ENCODE data around the gene DUOXA2.

The DUOXA2 gene

GRCh38 chr15:45137703-45138102, 23.6 kb downstream of the DUOXA2 start:
- H3K56ac ChIP-seq (ENCODE audit: low read length) = no peak overlapping the region
- no peak overlapping the region for H3K4me3 ChIP-seq (ENCODE audit: low read length)
- H4K8ac ChIP-seq (ENCODE audit: low read depth, low read length) = no peak overlapping the region
- no peak overlapping the region for H3K23ac ChIP-seq (ENCODE audit: low read length)
- H3K36me3 ChIP-seq (ENCODE audit: control insufficient read depth, insufficient read depth, low read length) = no peaks in the 10 kb centered on the region
- H3K79me1 ChIP-seq (ENCODE audit: low read length) = no peaks in the 10 kb centered on the region
- H3K27ac ChIP-seq (ENCODE audit: low read depth, low read length) = no peak overlapping the region
- no peak overlapping the region for H2BK5ac ChIP-seq (ENCODE audit: low read length)
- H3K4me1 ChIP-seq (ENCODE audit: control insufficient read depth, low read depth, low read length) = no peaks in the 10 kb centered on the region
- no peak overlapping the region for H2AK5ac ChIP-seq (ENCODE audit: low read length)
- no peaks in the 10 kb centered on the region for H3K79me2 ChIP-seq (ENCODE audit: control insufficient read depth, insufficient read depth, low read length)
- no peak overlapping the region for H3K18ac ChIP-seq (ENCODE audit: low read length)
- no CpG with 5 or more reads among the region's 8 CpGs for WGBS (ENCODE audit: extremely low coverage, insufficient coverage, low lambda C conversion rate)
- peaks cover 24% of the 10 kb centered on the region for H3K27me3 ChIP-seq (ENCODE audit: insufficient read depth, low read length, poor library complexity)
- H3K9ac ChIP-seq (ENCODE audit: low read length) = no peak overlapping the region
- H3K4ac ChIP-seq (ENCODE audit: low read depth, low read length) = no peak overlapping the region
- DNase-seq = no peak
- no peak overlapping the region for H3K4me2 ChIP-seq (ENCODE audit: low read length)
- H2BK120ac ChIP-seq (ENCODE audit: low read depth, low read length) = no peak overlapping the region
- H2BK15ac ChIP-seq (replicated peaks; ENCODE audit: low read depth) = no peak overlapping the region
- H4K5ac ChIP-seq (ENCODE audit: low read length) = no peak overlapping the region

GRCh38 chr15:45138814-45139765, 25.0 kb downstream of the DUOXA2 start:
- peaks cover 13% of the 10 kb centered on the region for H3K27me3 ChIP-seq (ENCODE audit: insufficient read depth, low read length, poor library complexity)
- no peak overlapping the region for H2AK5ac ChIP-seq (ENCODE audit: low read length)
- no peak overlapping the region for H3K4me3 ChIP-seq (ENCODE audit: low read length)
- H3K79me1 ChIP-seq (ENCODE audit: low read length) = no peaks in the 10 kb centered on the region
- no peak overlapping the region for H3K4me2 ChIP-seq (ENCODE audit: low read length)
- H2BK120ac ChIP-seq (ENCODE audit: low read depth, low read length) = no peak overlapping the region
- H3K36me3 ChIP-seq (ENCODE audit: control insufficient read depth, insufficient read depth, low read length) = no peaks in the 10 kb centered on the region
- H3K9ac ChIP-seq (ENCODE audit: low read length) = no peak overlapping the region
- H3K4ac ChIP-seq (ENCODE audit: low read depth, low read length) = no peak overlapping the region
- no peak overlapping the region for H2BK5ac ChIP-seq (ENCODE audit: low read length)
- H2BK15ac ChIP-seq (replicated peaks; ENCODE audit: low read depth) = no peak overlapping the region
- H4K8ac ChIP-seq (ENCODE audit: low read depth, low read length) = no peak overlapping the region
- no peak overlapping the region for H3K18ac ChIP-seq (ENCODE audit: low read length)
- no peak for DNase-seq
- no peak overlapping the region for H3K27ac ChIP-seq (ENCODE audit: low read depth, low read length)
- H4K5ac ChIP-seq (ENCODE audit: low read length) = no peak overlapping the region
- no CpG with 5 or more reads among the region's 12 CpGs for WGBS (ENCODE audit: extremely low coverage, insufficient coverage, low lambda C conversion rate)
- no peaks in the 10 kb centered on the region for H3K79me2 ChIP-seq (ENCODE audit: control insufficient read depth, insufficient read depth, low read length)
- no peak overlapping the region for H3K56ac ChIP-seq (ENCODE audit: low read length)
- no peaks in the 10 kb centered on the region for H3K4me1 ChIP-seq (ENCODE audit: control insufficient read depth, low read depth, low read length)
- H3K23ac ChIP-seq (ENCODE audit: low read length) = no peak overlapping the region

- H2BK5ac ChIP-seq (ENCODE audit: low read length) = no peak overlapping the region
- H3K79me2 ChIP-seq (ENCODE audit: control insufficient read depth, insufficient read depth, low read length) = no peaks in the 10 kb centered on the region
- no peak overlapping the region for H3K18ac ChIP-seq (ENCODE audit: low read length)
- no peak overlapping the region for H3K56ac ChIP-seq (ENCODE audit: low read length)
- peaks cover 6% of the 10 kb centered on the region for H3K27me3 ChIP-seq (ENCODE audit: insufficient read depth, low read length, poor library complexity)
- H3K4me3 ChIP-seq (ENCODE audit: low read length) = no peak overlapping the region
- no peak overlapping the region for H2BK120ac ChIP-seq (ENCODE audit: low read depth, low read length)
- no peak overlapping the region for H3K4me2 ChIP-seq (ENCODE audit: low read length)
- H3K23ac ChIP-seq (ENCODE audit: low read length) = no peak overlapping the region
- DNase-seq = no peak
- H3K4ac ChIP-seq (ENCODE audit: low read depth, low read length) = no peak overlapping the region
- H3K27ac ChIP-seq (ENCODE audit: low read depth, low read length) = no peak overlapping the region
- WGBS (ENCODE audit: extremely low coverage, insufficient coverage, low lambda C conversion rate) = no CpG with 5 or more reads among the region's 6 CpGs
- no peaks in the 10 kb centered on the region for H3K36me3 ChIP-seq (ENCODE audit: control insufficient read depth, insufficient read depth, low read length)
- H3K79me1 ChIP-seq (ENCODE audit: low read length) = no peaks in the 10 kb centered on the region
- no peak overlapping the region for H4K5ac ChIP-seq (ENCODE audit: low read length)
- H3K4me1 ChIP-seq (ENCODE audit: control insufficient read depth, low read depth, low read length) = no peaks in the 10 kb centered on the region
- H3K9ac ChIP-seq (ENCODE audit: low read length) = no peak overlapping the region
- no peak overlapping the region for H2AK5ac ChIP-seq (ENCODE audit: low read length)
- no peak overlapping the region for H2BK15ac ChIP-seq (replicated peaks; ENCODE audit: low read depth)
- no peak overlapping the region for H4K8ac ChIP-seq (ENCODE audit: low read depth, low read length)
These were observed 25.6 kb downstream of the DUOXA2 start for GRCh38 chr15:45139770-45140169.

- WGBS (ENCODE audit: extremely low coverage, insufficient coverage, low lambda C conversion rate) = no CpG with 5 or more reads among the region's 10 CpGs
- Histone ChIP-seq H3K56ac (ENCODE audit: low read length) (no peak overlapping the region), H3K4me3 (ENCODE audit: low read length) (no peak overlapping the region), H3K27me3 (ENCODE audit: insufficient read depth, low read length, poor library complexity) (peaks cover 2% of the 10 kb centered on the region), H2BK5ac (ENCODE audit: low read length) (no peak overlapping the region), H3K27ac (ENCODE audit: low read depth, low read length) (no peak overlapping the region), H4K5ac (ENCODE audit: low read length) (no peak overlapping the region), H3K36me3 (ENCODE audit: control insufficient read depth, insufficient read depth, low read length) (no peaks in the 10 kb centered on the region), H3K79me1 (ENCODE audit: low read length) (no peaks in the 10 kb centered on the region), H3K4ac (ENCODE audit: low read depth, low read length) (no peak overlapping the region), H2BK120ac (ENCODE audit: low read depth, low read length) (no peak overlapping the region), H3K23ac (ENCODE audit: low read length) (no peak overlapping the region), H3K9ac (ENCODE audit: low read length) (no peak overlapping the region), H3K18ac (ENCODE audit: low read length) (no peak overlapping the region), H2BK15ac (replicated peaks; ENCODE audit: low read depth) (no peak overlapping the region), H2AK5ac (ENCODE audit: low read length) (no peak overlapping the region), H3K4me1 (ENCODE audit: control insufficient read depth, low read depth, low read length) (no peaks in the 10 kb centered on the region), H3K4me2 (ENCODE audit: low read length) (no peak overlapping the region), H3K79me2 (ENCODE audit: control insufficient read depth, insufficient read depth, low read length) (no peaks in the 10 kb centered on the region), H4K8ac (ENCODE audit: low read depth, low read length) (no peak overlapping the region)
- DNase-seq = no peak
These were observed 26.6 kb downstream of the DUOXA2 start for GRCh38 chr15:45140557-45141250.

GRCh38 chr15:45141386-45141785, 27.3 kb downstream of the DUOXA2 start:
- Histone ChIP-seq H3K27me3 (ENCODE audit: insufficient read depth, low read length, poor library complexity) (no peaks in the 10 kb centered on the region), H3K56ac (ENCODE audit: low read length) (no peak overlapping the region)

More at GRCh38 chr15:45141386-45141785, 27.3 kb downstream of the DUOXA2 start:
- Histone ChIP-seq H2BK5ac (ENCODE audit: low read length) (no peak overlapping the region), H3K23ac (ENCODE audit: low read length) (no peak overlapping the region), H3K27ac (ENCODE audit: low read depth, low read length) (no peak overlapping the region), H2AK5ac (ENCODE audit: low read length) (no peak overlapping the region), H3K36me3 (ENCODE audit: control insufficient read depth, insufficient read depth, low read length) (no peaks in the 10 kb centered on the region), H3K9ac (ENCODE audit: low read length) (no peak overlapping the region), H3K18ac (ENCODE audit: low read length) (no peak overlapping the region), H3K4me3 (ENCODE audit: low read length) (no peak overlapping the region), H4K8ac (ENCODE audit: low read depth, low read length) (no peak overlapping the region), H3K4ac (ENCODE audit: low read depth, low read length) (no peak overlapping the region), H2BK15ac (replicated peaks; ENCODE audit: low read depth) (no peak overlapping the region), H3K79me2 (ENCODE audit: control insufficient read depth, insufficient read depth, low read length) (no peaks in the 10 kb centered on the region), H3K4me1 (ENCODE audit: control insufficient read depth, low read depth, low read length) (no peaks in the 10 kb centered on the region), H4K5ac (ENCODE audit: low read length) (no peak overlapping the region), H2BK120ac (ENCODE audit: low read depth, low read length) (no peak overlapping the region), H3K79me1 (ENCODE audit: low read length) (no peaks in the 10 kb centered on the region), H3K4me2 (ENCODE audit: low read length) (no peak overlapping the region)
- WGBS (ENCODE audit: extremely low coverage, insufficient coverage, low lambda C conversion rate) = no CpG with 5 or more reads among the region's 5 CpGs
- no peak for DNase-seq
